Measurements from ENCODE around the gene SLC11A1. TPM values are rescaled to one million over a fixed set of nuclear protein-coding genes. Genes with fewer than 3 reads are reported as not detected.

Gene SLC11A1
- total RNA-seq, 2 experiments from 2014 or later: 0.10 to 0.26 TPM

DNA sequence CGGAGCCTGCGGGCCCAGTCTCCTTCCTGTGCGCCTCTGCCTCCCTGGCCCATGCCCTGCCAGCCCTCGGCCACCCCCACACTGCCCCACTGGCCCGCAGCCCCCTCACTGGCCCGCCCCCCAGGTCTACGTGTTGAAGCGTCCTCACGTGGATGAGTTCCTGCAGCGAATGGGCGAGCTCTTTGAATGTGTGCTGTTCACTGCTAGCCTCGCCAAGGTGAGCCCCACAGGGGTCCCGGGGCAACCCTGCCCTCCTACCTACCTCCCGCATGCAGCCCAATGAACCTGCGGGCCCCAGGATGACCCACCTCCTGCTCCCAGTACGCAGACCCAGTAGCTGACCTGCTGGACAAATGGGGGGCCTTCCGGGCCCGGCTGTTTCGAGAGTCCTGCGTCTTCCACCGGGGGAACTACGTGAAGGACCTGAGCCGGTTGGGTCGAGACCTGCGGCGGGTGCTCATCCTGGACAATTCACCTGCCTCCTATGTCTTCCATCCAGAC is 20.9 kb downstream of the SLC11A1 start:
- Mint-ChIP-seq H3K4me1 (ENCODE audit: low read depth) (peaks cover 45% of the 10 kb centered on the region), H3K27ac (no peak overlapping the region), H3K9me3 (no peaks in the 10 kb centered on the region), H3K36me3 (peaks cover 18% of the 10 kb centered on the region), H3K4me3 (no peak overlapping the region), H3K27me3 (peaks cover 5% of the 10 kb centered on the region)
- POLR2A ChIA-PET: no interaction called here
- intact Hi-C loops (cut with micrococcal nuclease): no loop called here
- DNase-seq: no peak
- CTCF ChIA-PET: no interaction called here

GRCh38 chr2:218403810-218404209 is 21.7 kb downstream of the SLC11A1 start:
- POLR2A ChIA-PET: interaction anchor here (1.9 kb wide), 1 partner anchor 117 kb away, joined by 5 read pairs; no protein-coding TSS in a partner anchor
- H3K9me3 Mint-ChIP-seq: no peaks in the 10 kb centered on the region
- peaks cover 5% of the 10 kb centered on the region for H3K27me3 Mint-ChIP-seq
- no peak for DNase-seq
- H3K36me3 Mint-ChIP-seq: peaks cover 18% of the 10 kb centered on the region
- no peak overlapping the region for H3K4me3 Mint-ChIP-seq
- CTCF ChIA-PET: no interaction called here
- intact Hi-C loops (cut with micrococcal nuclease): no loop called here
- H3K4me1 Mint-ChIP-seq (ENCODE audit: low read depth): peaks cover 47% of the 10 kb centered on the region
- no peak overlapping the region for H3K27ac Mint-ChIP-seq

- CTCF ChIA-PET: interaction anchor here (0.5 to 1.5 kb wide), 4 partner anchors 8 to 244 kb away, joined by 3 to 4 read pairs (median 4); no protein-coding TSS in a partner anchor
- POLR2A ChIA-PET: interaction anchor here (0.6 to 1.9 kb wide), 2 partner anchors 118 to 848 kb away, joined by 5 to 6 read pairs; partner anchors contain the start of gene TUBA4B
- no peaks in the 10 kb centered on the region for H3K9me3 Mint-ChIP-seq
- H3K27me3 Mint-ChIP-seq: peaks cover 5% of the 10 kb centered on the region
- H3K4me3 Mint-ChIP-seq: no peak overlapping the region
- intact Hi-C loops (cut with micrococcal nuclease): loop anchor here (5.0 kb wide), 3 partner anchors 113 to 983 kb away; partner anchors contain the start of gene DNPEP
- H3K27ac Mint-ChIP-seq: no peak overlapping the region
- H3K36me3 Mint-ChIP-seq: peaks cover 18% of the 10 kb centered on the region
- peaks cover 47% of the 10 kb centered on the region for H3K4me1 Mint-ChIP-seq (ENCODE audit: low read depth)
- DNase-seq: no peak
These were observed 22.4 kb downstream of the SLC11A1 start for GRCh38 chr2:218404351-218405085.

DNA sequence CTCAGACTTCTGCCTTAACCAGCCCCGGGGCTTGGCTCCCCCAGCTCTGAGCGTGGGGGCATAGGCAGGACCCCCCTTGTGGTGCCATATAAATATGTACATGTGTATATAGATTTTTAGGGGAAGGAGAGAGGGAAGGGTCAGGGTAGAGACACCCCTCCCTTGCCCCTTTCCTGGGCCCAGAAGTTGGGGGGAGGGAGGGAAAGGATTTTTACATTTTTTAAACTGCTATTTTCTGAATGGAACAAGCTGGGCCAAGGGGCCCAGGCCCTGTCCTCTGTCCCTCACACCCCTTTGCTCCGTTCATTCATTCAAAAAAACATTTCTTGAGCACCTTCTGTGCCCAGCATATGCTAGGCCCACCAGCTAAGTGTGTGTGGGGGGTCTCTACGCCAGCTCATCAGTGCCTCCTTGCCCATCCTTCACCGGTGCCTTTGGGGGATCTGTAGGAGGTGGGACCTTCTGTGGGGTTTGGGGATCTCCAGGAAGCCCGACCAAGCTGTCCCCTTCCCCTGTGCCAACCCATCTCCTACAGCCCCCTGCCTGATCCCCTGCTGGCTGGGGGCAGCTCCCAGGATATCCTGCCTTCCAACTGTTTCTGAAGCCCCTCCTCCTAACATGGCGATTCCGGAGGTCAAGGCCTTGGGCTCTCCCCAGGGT is 23.1 kb downstream of the SLC11A1 start:
- peaks cover 47% of the 10 kb centered on the region for H3K4me1 Mint-ChIP-seq (ENCODE audit: low read depth)
- no peak for DNase-seq
- H3K36me3 Mint-ChIP-seq: peaks cover 17% of the 10 kb centered on the region
- H3K27ac Mint-ChIP-seq: peak overlapping the region; percentile 81
- peak overlapping the region; percentile 71 for H3K4me3 Mint-ChIP-seq
- H3K9me3 Mint-ChIP-seq: no peaks in the 10 kb centered on the region
- ChIA-PET POLR2A (interaction anchor here (0.6 to 1.9 kb wide), 3 partner anchors 9 to 848 kb away, joined by 5 to 6 read pairs (median 5); partner anchors contain the start of gene TUBA4B), CTCF (interaction anchor here (0.9 to 1.5 kb wide), 3 partner anchors 9 to 243 kb away, joined by 3 to 4 read pairs (median 4); no protein-coding TSS in a partner anchor)
- intact Hi-C loops (cut with micrococcal nuclease): loop anchor here (5.0 kb wide), 3 partner anchors 112 to 982 kb away; partner anchors contain the start of gene DNPEP
- H3K27me3 Mint-ChIP-seq: peaks cover 5% of the 10 kb centered on the region

- H3K4me1 Mint-ChIP-seq (ENCODE audit: low read depth): peaks cover 47% of the 10 kb centered on the region
- peak overlapping the region; percentile 81 for H3K27ac Mint-ChIP-seq
- CTCF ChIA-PET: interaction anchor here (1.2 to 1.5 kb wide), 2 partner anchors 9 to 242 kb away, joined by 4 read pairs; no protein-coding TSS in a partner anchor
- DNase-seq: peak; percentile 40
- no peaks in the 10 kb centered on the region for H3K9me3 Mint-ChIP-seq
- peak overlapping the region; percentile 71 for H3K4me3 Mint-ChIP-seq
- POLR2A ChIA-PET: interaction anchor here (1.8 kb wide), 1 partner anchor 9 kb away, joined by 5 read pairs; no protein-coding TSS in a partner anchor
- intact Hi-C loops (cut with micrococcal nuclease): loop anchor here (1.0 to 5.0 kb wide), 7 partner anchors 9 to 982 kb away; partner anchors contain the start of genes CNOT9, DNPEP and USP37
- peaks cover 17% of the 10 kb centered on the region for H3K36me3 Mint-ChIP-seq
- H3K27me3 Mint-ChIP-seq: peaks cover 5% of the 10 kb centered on the region
These were observed 23.7 kb downstream of the SLC11A1 start for GRCh38 chr2:218405746-218406208.

DNA sequence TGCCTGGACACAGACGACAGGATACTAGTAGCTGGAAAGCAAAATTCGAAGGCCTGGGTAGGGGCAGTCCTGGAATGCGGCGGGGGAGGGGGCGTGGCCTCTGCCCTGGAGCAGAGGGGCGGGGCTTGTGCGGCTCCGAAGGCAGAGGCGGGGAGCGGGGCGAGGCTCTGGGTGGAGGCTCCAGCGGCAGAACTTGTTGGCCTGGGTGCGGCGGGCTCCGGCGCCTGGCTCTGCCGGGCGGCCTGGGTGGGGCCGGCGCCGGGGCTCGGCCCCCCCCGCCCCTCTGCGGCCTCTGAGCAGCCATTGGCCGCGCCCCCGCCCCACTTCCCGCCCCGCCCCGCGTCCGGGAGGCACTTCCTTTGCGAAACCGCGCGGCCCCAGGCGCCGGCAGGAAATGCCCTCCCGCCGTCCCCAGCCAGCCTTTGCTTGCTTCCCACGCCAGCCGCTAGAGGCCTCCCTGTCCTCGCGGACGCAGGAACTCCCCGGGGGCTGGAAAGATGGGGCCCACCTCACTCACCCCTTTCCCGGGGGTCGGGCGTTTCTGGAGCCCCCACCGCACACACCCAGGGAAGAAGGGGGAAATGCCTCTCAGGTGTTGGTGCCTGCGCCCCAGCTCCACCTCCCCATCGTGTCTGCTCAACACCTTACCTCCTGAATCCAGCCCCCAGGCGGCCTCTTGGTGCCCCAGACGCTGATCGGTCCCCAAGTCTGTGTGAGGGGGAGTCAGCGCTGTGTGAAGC is 24.3 kb downstream of the SLC11A1 start:
- no peaks in the 10 kb centered on the region for H3K9me3 Mint-ChIP-seq
- peak overlapping the region; percentile 81 for H3K27ac Mint-ChIP-seq
- POLR2A ChIA-PET: interaction anchor here (1.0 to 1.8 kb wide), 2 partner anchors 10 to 45 kb away, joined by 3 to 5 read pairs; no protein-coding TSS in a partner anchor

GRCh38 chr2:218406949-218407618 is 25.0 kb downstream of the SLC11A1 start:
- Mint-ChIP-seq H3K9me3 (no peaks in the 10 kb centered on the region), H3K27ac (peak overlapping the region; percentile 74), H3K4me1 (ENCODE audit: low read depth) (peaks cover 36% of the 10 kb centered on the region), H3K4me3 (peak overlapping the region; percentile 63), H3K27me3 (peaks cover 5% of the 10 kb centered on the region), H3K36me3 (peaks cover 17% of the 10 kb centered on the region)
- DNase-seq: peak; percentile 74
- POLR2A ChIA-PET: interaction anchor here (1.0 to 1.2 kb wide), 2 partner anchors 46 to 241 kb away, joined by 3 read pairs; no protein-coding TSS in a partner anchor
- CTCF ChIA-PET: interaction anchor here (0.6 to 1.0 kb wide), 3 partner anchors 41 to 120 kb away, joined by 3 to 6 read pairs (median 3); no protein-coding TSS in a partner anchor
- intact Hi-C loops (cut with micrococcal nuclease): loop anchor here (1.0 to 5.0 kb wide), 7 partner anchors 11 to 980 kb away; partner anchors contain the start of genes CNOT9, DNPEP and USP37

More for the DNA sequence above, 24.3 kb downstream of the SLC11A1 start:
- CTCF ChIA-PET: interaction anchor here (0.6 to 1.0 kb wide), 4 partner anchors 40 to 1183 kb away, joined by 3 to 6 read pairs (median 3); no protein-coding TSS in a partner anchor
- Mint-ChIP-seq H3K36me3 (peaks cover 17% of the 10 kb centered on the region), H3K27me3 (peaks cover 5% of the 10 kb centered on the region), H3K4me1 (ENCODE audit: low read depth) (peaks cover 42% of the 10 kb centered on the region), H3K4me3 (peak overlapping the region; percentile 71)
- intact Hi-C loops (cut with micrococcal nuclease): loop anchor here (1.0 to 5.0 kb wide), 7 partner anchors 10 to 981 kb away; partner anchors contain the start of genes CNOT9, DNPEP and USP37
- peak; percentile 97 for DNase-seq

DNA sequence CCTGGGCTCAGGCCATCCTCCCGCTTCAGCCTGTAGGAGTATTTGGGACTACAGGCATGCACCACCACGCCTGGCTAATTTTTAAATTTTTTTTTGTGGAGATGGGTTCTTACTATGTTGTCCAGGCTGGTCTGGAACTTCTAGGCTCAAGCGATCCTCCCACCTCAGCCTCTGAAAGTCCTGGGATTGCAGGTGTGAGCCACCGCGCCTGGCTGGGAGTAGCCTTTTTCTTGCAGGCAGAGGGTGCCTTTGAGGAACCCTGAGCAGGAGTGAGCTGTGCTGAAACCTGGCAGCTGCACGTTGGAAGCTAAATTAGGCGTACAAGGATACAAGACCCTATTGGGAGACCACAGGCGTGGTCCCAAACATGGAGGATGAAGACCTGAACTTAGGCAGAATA is 25.6 kb downstream of the SLC11A1 start:
- peaks cover 36% of the 10 kb centered on the region for H3K4me1 Mint-ChIP-seq (ENCODE audit: low read depth)
- H3K36me3 Mint-ChIP-seq: peaks cover 17% of the 10 kb centered on the region
- peak overlapping the region; percentile 58 for H3K27ac Mint-ChIP-seq
- ChIA-PET POLR2A (interaction anchor here (1.2 to 1.4 kb wide), 2 partner anchors 157 to 241 kb away, joined by 3 to 5 read pairs; no protein-coding TSS in a partner anchor), CTCF (no interaction called here)
- no peak for DNase-seq
- no peak overlapping the region for H3K4me3 Mint-ChIP-seq
- no peaks in the 10 kb centered on the region for H3K9me3 Mint-ChIP-seq
- intact Hi-C loops (cut with micrococcal nuclease): loop anchor here (2.0 to 5.0 kb wide), 4 partner anchors 59 to 980 kb away; partner anchors contain the start of gene DNPEP
- H3K27me3 Mint-ChIP-seq: peaks cover 5% of the 10 kb centered on the region

DNA sequence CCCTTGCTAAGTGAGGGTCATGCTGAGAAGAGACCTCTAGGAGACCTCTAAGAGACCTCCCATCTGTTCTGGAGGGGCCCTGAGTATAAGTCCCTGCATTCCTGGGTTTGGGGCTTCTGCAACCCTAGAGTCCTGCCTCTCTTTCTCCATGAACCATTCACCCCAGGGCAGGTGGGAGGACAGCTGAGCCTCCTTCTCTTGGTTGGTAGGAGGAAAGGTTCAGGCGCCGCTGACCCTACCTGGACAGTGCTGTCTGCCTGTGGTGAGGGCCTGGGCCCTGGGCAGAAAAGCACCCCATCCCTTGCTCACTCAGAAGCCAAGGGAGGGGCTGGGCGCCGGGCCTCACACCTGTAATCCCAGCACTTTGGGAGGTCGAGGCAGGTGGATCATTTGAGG is 36.2 kb downstream of the SLC11A1 start:
- intact Hi-C loops (cut with micrococcal nuclease): no loop called here
- H3K4me1 Mint-ChIP-seq (ENCODE audit: low read depth): no peaks in the 10 kb centered on the region
- no peak overlapping the region for H3K4me3 Mint-ChIP-seq
- H3K36me3 Mint-ChIP-seq: no peaks in the 10 kb centered on the region
- H3K9me3 Mint-ChIP-seq: no peaks in the 10 kb centered on the region
- no peaks in the 10 kb centered on the region for H3K27me3 Mint-ChIP-seq
- POLR2A ChIA-PET: no interaction called here
- H3K27ac Mint-ChIP-seq: no peak overlapping the region
- CTCF ChIA-PET: no interaction called here
- no peak for DNase-seq

GRCh38 chr2:218418717-218419458 is 36.8 kb downstream of the SLC11A1 start, which contains the start of gene VIL1:
VIL1 (plus strand) TSS chr2:218419123; CDS start chr2:218423779, 4,656 bp downstream.
- no peak for DNase-seq
- Mint-ChIP-seq H3K9me3 (no peaks in the 10 kb centered on the region), H3K4me1 (ENCODE audit: low read depth) (no peaks in the 10 kb centered on the region), H3K4me3 (no peak within 1 kb of the TSS), H3K27me3 (no peaks in the 10 kb centered on the region), H3K27ac (no peak within 1 kb of the TSS), H3K36me3 (no peaks in the 10 kb centered on the region)
- ChIA-PET POLR2A (no interaction called here), CTCF (no interaction called here)
- intact Hi-C loops (cut with micrococcal nuclease): no loop called here

Data from activated CD4-positive, alpha-beta memory T cell treated with anti-CD3 and anti-CD28 coated beads for 36 hours (primary cell).